ENCODE results near the gene EPHB6.

GRCh38 chr7:142881586-142882337 is 26.9 kb downstream of the EPHB6 start:
- TF ChIP-seq POLR2A (IDR thresholded peaks at IDR 0.05; ENCODE audit: low read depth): no peak
- TF ChIP-seq, protein P1, sequence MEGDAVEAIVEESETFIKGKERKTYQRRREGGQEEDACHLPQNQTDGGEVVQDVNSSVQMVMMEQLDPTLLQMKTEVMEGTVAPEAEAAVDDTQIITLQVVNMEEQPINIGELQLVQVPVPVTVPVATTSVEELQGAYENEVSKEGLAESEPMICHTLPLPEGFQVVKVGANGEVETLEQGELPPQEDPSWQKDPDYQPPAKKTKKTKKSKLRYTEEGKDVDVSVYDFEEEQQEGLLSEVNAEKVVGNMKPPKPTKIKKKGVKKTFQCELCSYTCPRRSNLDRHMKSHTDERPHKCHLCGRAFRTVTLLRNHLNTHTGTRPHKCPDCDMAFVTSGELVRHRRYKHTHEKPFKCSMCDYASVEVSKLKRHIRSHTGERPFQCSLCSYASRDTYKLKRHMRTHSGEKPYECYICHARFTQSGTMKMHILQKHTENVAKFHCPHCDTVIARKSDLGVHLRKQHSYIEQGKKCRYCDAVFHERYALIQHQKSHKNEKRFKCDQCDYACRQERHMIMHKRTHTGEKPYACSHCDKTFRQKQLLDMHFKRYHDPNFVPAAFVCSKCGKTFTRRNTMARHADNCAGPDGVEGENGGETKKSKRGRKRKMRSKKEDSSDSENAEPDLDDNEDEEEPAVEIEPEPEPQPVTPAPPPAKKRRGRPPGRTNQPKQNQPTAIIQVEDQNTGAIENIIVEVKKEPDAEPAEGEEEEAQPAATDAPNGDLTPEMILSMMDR (IDR thresholded peaks at IDR 0.05): no peak
- TF ChIP-seq POLR2AphosphoS5 (IDR thresholded peaks at IDR 0.05): no peak
